NB4 (cell line): ENCODE measurements around the gene FAM120B.

Experiments used
- CTCF ChIP-seq: IDR thresholded peaks from one replicate; pipeline ENCODE4 v1.5.1; 2012; ENCODE audit warnings: low read depth, low read length
- MAX ChIP-seq: IDR thresholded peaks from 2 replicates; pipeline ENCODE4 v1.6.1; 2011; ENCODE audit warnings: low read depth, low read length
- MYC ChIP-seq: IDR thresholded peaks from 2 replicates; pipeline ENCODE4 v1.6.1; 2011; ENCODE audit warnings: low read depth, low read length
- POLR2A ChIP-seq: IDR thresholded peaks from 2 replicates; pipeline ENCODE4 v1.6.1; 2011; ENCODE audit warnings: mild to moderate bottlenecking; ENCODE audit not compliant: insufficient read length; ENCODE audit errors: extremely low read depth

- TF ChIP-seq CTCF (no peak), POLR2A (no peak), MAX (no peak), MYC (no peak)
These were observed 148.1 kb downstream of the FAM120B start for GRCh38 chr6:170454512-170455285.
